HG03432 (cell line): ENCODE measurements around the gene OR10A3.
A peak's percentile ranks its signal among the peaks of the same experiment; 100 is the strongest.

Experiments
- ATAC-seq: cut with Tn5 transposase; IDR thresholded peaks from one replicate; pipeline ENCODE4 v1.9.1; 2021; ENCODE audit warnings: mild to moderate bottlenecking, moderate library complexity; ENCODE audit not compliant: unreplicated experiment

Gene OR10A3

GRCh38 chr11:7894251-7894650, 47.3 kb downstream of the OR10A3 start:
- no peak for ATAC-seq

GRCh38 chr11:7893796-7894195, 47.7 kb downstream of the OR10A3 start:
- no peak for ATAC-seq

GRCh38 chr11:7892840-7893254, 48.7 kb downstream of the OR10A3 start:
- ATAC-seq: peak; percentile 61

- ATAC-seq: peak; percentile 52
Measured at GRCh38 chr11:7892059-7892699, 49.3 kb downstream of the OR10A3 start.

GRCh38 chr11:7890417-7891172, 50.9 kb downstream of the OR10A3 start:
- peak; percentile 45 for ATAC-seq

GRCh38 chr11:7889985-7890384, 51.5 kb downstream of the OR10A3 start:
- ATAC-seq: peak; percentile 54
